Mesendoderm (in vitro differentiated cells): ENCODE measurements around the gene PARD3.

Experiments used
- DNase-seq: peaks from one replicate; pipeline ENCODE4 v3.0.0; 2013
- H2AK5ac ChIP-seq: 2 replicates; pipeline ENCODE4 v1.6.1; 2013; ENCODE audit warnings: low read length, inconsistent platforms
- H2BK120ac ChIP-seq: 2 replicates; pipeline ENCODE4 v1.6.1; 2013; ENCODE audit warnings: low read depth, mild to moderate bottlenecking, low read length, moderate library complexity, mixed read lengths
- H2BK15ac ChIP-seq: replicated peaks from 2 replicates; pipeline ENCODE4 v1.6.1; 2013; ENCODE audit warnings: low read depth, mild to moderate bottlenecking, moderate library complexity
- H2BK5ac ChIP-seq: 2 replicates; pipeline ENCODE4 v1.6.1; 2013; ENCODE audit warnings: low read length, inconsistent platforms
- H3K18ac ChIP-seq: 2 replicates; pipeline ENCODE4 v1.6.1; 2013; ENCODE audit warnings: mild to moderate bottlenecking, low read length, mixed read lengths
- H3K23ac ChIP-seq: one replicate; pipeline ENCODE4 v1.6.1; 2013; ENCODE audit warnings: low read length
- H3K27ac ChIP-seq: 2 replicates; pipeline ENCODE4 v1.5.1; 2013; ENCODE audit warnings: low read depth, mild to moderate bottlenecking, inconsistent platforms, low read length, moderate library complexity
- H3K27me3 ChIP-seq: 2 replicates; pipeline ENCODE4 v1.6.1; 2013; ENCODE audit warnings: low read length, control low read depth, mild to moderate bottlenecking, inconsistent platforms; ENCODE audit not compliant: insufficient read depth, poor library complexity
- H3K36me3 ChIP-seq: 2 replicates; pipeline ENCODE4 v1.6.1; 2013; ENCODE audit warnings: low read length, inconsistent platforms; ENCODE audit not compliant: control insufficient read depth, insufficient read depth
- H3K4ac ChIP-seq: one replicate; pipeline ENCODE4 v1.6.1; 2013; ENCODE audit warnings: low read depth, mild to moderate bottlenecking, low read length, moderate library complexity
- H3K4me1 ChIP-seq: 2 replicates; pipeline ENCODE4 v1.6.1; 2013; ENCODE audit warnings: low read depth, low read length, inconsistent platforms; ENCODE audit not compliant: control insufficient read depth
- H3K4me2 ChIP-seq: 2 replicates; pipeline ENCODE4 v1.6.1; 2013; ENCODE audit warnings: low read length
- H3K4me3 ChIP-seq: 2 replicates; pipeline ENCODE4 v1.5.1; 2013; ENCODE audit warnings: mild to moderate bottlenecking, low read length
- H3K56ac ChIP-seq: one replicate; pipeline ENCODE4 v1.6.1; 2013; ENCODE audit warnings: low read length
- H3K79me1 ChIP-seq: 2 replicates; pipeline ENCODE4 v1.6.1; 2013; ENCODE audit warnings: low read length, inconsistent platforms
- H3K79me2 ChIP-seq: 2 replicates; pipeline ENCODE4 v1.6.1; 2013; ENCODE audit warnings: mild to moderate bottlenecking, low read length; ENCODE audit not compliant: control insufficient read depth, insufficient read depth
- H3K9ac ChIP-seq: 2 replicates; pipeline ENCODE4 v1.6.1; 2013; ENCODE audit warnings: low read length, inconsistent platforms
- H4K5ac ChIP-seq: one replicate; pipeline ENCODE4 v1.6.1; 2013; ENCODE audit warnings: low read length
- H4K8ac ChIP-seq: one replicate; pipeline ENCODE4 v1.6.1; 2013; ENCODE audit warnings: low read depth, mild to moderate bottlenecking, control low read depth, low read length, moderate library complexity
- WGBS: extraction: QIAGEN DNeasy Blood & Tissue Kit; methylation state at CpG from one replicate; pipeline ENCODE4 v1.1.7; 2013; ENCODE audit warnings: low lambda C conversion rate, missing lambda C conversion rate; ENCODE audit not compliant: insufficient coverage; ENCODE audit errors: extremely low coverage; 5-methylcytosine and 5-hydroxymethylcytosine counted together

The PARD3 gene

GRCh38 chr10:34609287-34609940 is 205.7 kb downstream of the PARD3 start:
- Histone ChIP-seq H3K27ac (no peak overlapping the region), H3K79me2 (no peaks in the 10 kb centered on the region), H3K79me1 (peaks cover 4% of the 10 kb centered on the region), H4K5ac (no peak overlapping the region), H2AK5ac (no peak overlapping the region), H2BK120ac (no peak overlapping the region), H2BK15ac (no peak overlapping the region), H3K4ac (no peak overlapping the region), H3K4me3 (no peak overlapping the region), H3K56ac (no peak overlapping the region), H2BK5ac (no peak overlapping the region), H4K8ac (no peak overlapping the region), H3K18ac (no peak overlapping the region), H3K9ac (no peak overlapping the region), H3K23ac (no peak overlapping the region), H3K27me3 (no peaks in the 10 kb centered on the region), H3K36me3 (no peaks in the 10 kb centered on the region), H3K4me2 (no peak overlapping the region), H3K4me1 (no peaks in the 10 kb centered on the region)
- no CpG with 5 or more reads among the region's 9 CpGs for WGBS
- no peak for DNase-seq

- Histone ChIP-seq H3K23ac (no peak overlapping the region), H2BK120ac (no peak overlapping the region), H3K79me2 (no peaks in the 10 kb centered on the region), H3K4me3 (no peak overlapping the region), H3K4me1 (no peaks in the 10 kb centered on the region), H2BK5ac (no peak overlapping the region), H3K79me1 (peaks cover 7% of the 10 kb centered on the region), H3K4ac (no peak overlapping the region), H4K8ac (no peak overlapping the region), H3K4me2 (no peak overlapping the region), H4K5ac (no peak overlapping the region), H3K27ac (no peak overlapping the region), H3K56ac (no peak overlapping the region), H2BK15ac (no peak overlapping the region), H3K18ac (no peak overlapping the region), H3K9ac (no peak overlapping the region), H3K27me3 (no peaks in the 10 kb centered on the region), H2AK5ac (no peak overlapping the region), H3K36me3 (no peaks in the 10 kb centered on the region)
- WGBS: no CpG with 5 or more reads among the region's 3 CpGs
- DNase-seq: no peak
Measured at GRCh38 chr10:34607894-34608293, 207.2 kb downstream of the PARD3 start.

- no peak overlapping the region for H3K9ac ChIP-seq
- no peak overlapping the region for H3K56ac ChIP-seq
- H3K18ac ChIP-seq: no peak overlapping the region
- H3K79me2 ChIP-seq: no peaks in the 10 kb centered on the region
- no peak overlapping the region for H2BK15ac ChIP-seq
- H3K4me2 ChIP-seq: no peak overlapping the region
- no peak overlapping the region for H4K5ac ChIP-seq
- H3K79me1 ChIP-seq: peaks cover 7% of the 10 kb centered on the region
- no CpG with 5 or more reads among the region's 4 CpGs for WGBS
- no peak for DNase-seq
- no peak overlapping the region for H2BK5ac ChIP-seq
- no peaks in the 10 kb centered on the region for H3K4me1 ChIP-seq
- H3K23ac ChIP-seq: no peak overlapping the region
- H2BK120ac ChIP-seq: no peak overlapping the region
- H3K4me3 ChIP-seq: no peak overlapping the region
- no peak overlapping the region for H4K8ac ChIP-seq
- no peaks in the 10 kb centered on the region for H3K36me3 ChIP-seq
- H2AK5ac ChIP-seq: no peak overlapping the region
- no peaks in the 10 kb centered on the region for H3K27me3 ChIP-seq
- no peak overlapping the region for H3K27ac ChIP-seq
- H3K4ac ChIP-seq: no peak overlapping the region
Measured at GRCh38 chr10:34606890-34607289, 208.2 kb downstream of the PARD3 start.

GRCh38 chr10:34602478-34602877 is 212.6 kb downstream of the PARD3 start:
- H3K4me2 ChIP-seq: no peak overlapping the region

GRCh38 chr10:34601691-34602090 is 213.4 kb downstream of the PARD3 start:
- Histone ChIP-seq H2BK5ac (no peak overlapping the region), H3K79me1 (peaks cover 12% of the 10 kb centered on the region), H3K23ac (no peak overlapping the region), H3K27me3 (no peaks in the 10 kb centered on the region), H3K4me1 (peaks cover 2% of the 10 kb centered on the region), H4K5ac (no peak overlapping the region), H3K36me3 (no peaks in the 10 kb centered on the region), H2AK5ac (no peak overlapping the region), H3K79me2 (peaks cover 7% of the 10 kb centered on the region), H2BK15ac (no peak overlapping the region), H3K18ac (no peak overlapping the region), H4K8ac (no peak overlapping the region), H3K27ac (no peak overlapping the region), H3K56ac (no peak overlapping the region), H3K4me3 (no peak overlapping the region), H2BK120ac (no peak overlapping the region), H3K9ac (no peak overlapping the region), H3K4ac (no peak overlapping the region), H3K4me2 (no peak overlapping the region)
- no peak for DNase-seq
- WGBS: no CpG with 5 or more reads among the region's 4 CpGs

More at GRCh38 chr10:34602478-34602877, 212.6 kb downstream of the PARD3 start:
- H3K56ac ChIP-seq: no peak overlapping the region
- H3K9ac ChIP-seq: no peak overlapping the region
- no peaks in the 10 kb centered on the region for H3K27me3 ChIP-seq
- H4K5ac ChIP-seq: no peak overlapping the region
- no peak overlapping the region for H2BK15ac ChIP-seq
- peaks cover 12% of the 10 kb centered on the region for H3K79me1 ChIP-seq
- no peaks in the 10 kb centered on the region for H3K36me3 ChIP-seq
- H2AK5ac ChIP-seq: no peak overlapping the region
- H3K4me1 ChIP-seq: no peaks in the 10 kb centered on the region
- no peak overlapping the region for H3K23ac ChIP-seq
- H2BK120ac ChIP-seq: no peak overlapping the region
- no peak overlapping the region for H4K8ac ChIP-seq
- no CpG with 5 or more reads among the region's 4 CpGs for WGBS
- no peak for DNase-seq
- no peak overlapping the region for H2BK5ac ChIP-seq
- peaks cover 7% of the 10 kb centered on the region for H3K79me2 ChIP-seq
- no peak overlapping the region for H3K4ac ChIP-seq
- H3K27ac ChIP-seq: no peak overlapping the region
- H3K18ac ChIP-seq: no peak overlapping the region
- H3K4me3 ChIP-seq: no peak overlapping the region
